HEK293 (cell line): Measurements from ENCODE around the gene HOXA4.

Source experiments
- CTCF ChIA-PET: fragments of 350-600 bp; formaldehyde crosslinking; extraction: SDS; loops from one replicate; lab custom pipeline; 2021; ENCODE audit warnings: antibody characterized with exemption; lab: Yijun Ruan, JAX
- POLR2A ChIA-PET: fragments of 300-600 bp; formaldehyde crosslinking; extraction: SDS; loops from one replicate; lab custom pipeline; 2020; ENCODE audit warnings: antibody characterized with exemption, inconsistent platforms; lab: Yijun Ruan, JAX
- H3K27ac ChIP-seq: fragments of 200-500 bp; sonication (Bioruptor generic); 2 replicates; pipeline ENCODE4 v1.5.1; 2014; ENCODE audit warnings: low read depth, low read length, control low read depth, inconsistent platforms; ENCODE audit errors: extremely low read depth
- H3K36me3 ChIP-seq, 2 experiments: fragments of 200-500 bp in 1 of 2; sonication (Bioruptor generic) in 1 of 2; 1 replicate in 1 of 2; 2 replicates in 1 of 2; pipeline ENCODE4 v1.5.1; 2014 to 2017; ENCODE audit warnings: inconsistent platforms in 2 of 2, low read length in 2 of 2; ENCODE audit not compliant: control insufficient read depth in 2 of 2, insufficient read depth in 1 of 2
- H3K4me1 ChIP-seq: fragments of 200-500 bp; sonication (Bioruptor generic); 2 replicates; pipeline ENCODE4 v1.5.1; 2014; ENCODE audit warnings: mild to moderate bottlenecking, low read length, inconsistent platforms; ENCODE audit not compliant: control insufficient read depth, insufficient read depth
- H3K4me3 ChIP-seq: 2 replicates; pipeline ENCODE4 v1.5.1; 2011; ENCODE audit warnings: low read depth, mild to moderate bottlenecking, control low read depth, low read length, moderate library complexity
- H3K9me3 ChIP-seq: fragments of 200-500 bp; sonication (Bioruptor generic); 2 replicates; pipeline ENCODE4 v1.5.1; 2014; ENCODE audit warnings: low read depth, low read length, inconsistent platforms; ENCODE audit not compliant: control insufficient read depth, insufficient read depth
- BCL11B ChIP-seq: fragments of 450-650 bp; formaldehyde crosslinking; IDR thresholded peaks from 2 replicates; pipeline ENCODE4 v1.5.1; 2016; ENCODE audit warnings: low read depth, missing biosample characterization, missing genetic modification characterization
- HIC1 ChIP-seq: fragments of 450-650 bp; formaldehyde crosslinking; IDR thresholded peaks from 2 replicates; pipeline ENCODE4 v1.5.1; 2016; ENCODE audit warnings: missing biosample characterization, missing genetic modification characterization
- PRDM2 ChIP-seq: fragments of 450-650 bp; formaldehyde crosslinking; IDR thresholded peaks from 2 replicates; pipeline ENCODE4 v1.5.1; 2016; ENCODE audit warnings: missing biosample characterization, missing genetic modification characterization, borderline replicate concordance
- SALL2 ChIP-seq: fragments of 450-650 bp; formaldehyde crosslinking; IDR thresholded peaks from 2 replicates; pipeline ENCODE4 v1.5.0; 2017; ENCODE audit warnings: missing biosample characterization, mild to moderate bottlenecking, missing genetic modification characterization, borderline replicate concordance
- SETDB1 ChIP-seq: IDR thresholded peaks from one replicate; pipeline ENCODE4 v1.6.1; 2017; ENCODE audit warnings: mild to moderate bottlenecking, low read length, moderate library complexity, mixed read lengths; ENCODE audit not compliant: insufficient read length
- SP2 ChIP-seq: fragments of 450-650 bp; formaldehyde crosslinking; IDR thresholded peaks from 2 replicates; pipeline ENCODE4 v1.5.1; 2016; ENCODE audit warnings: missing biosample characterization, missing genetic modification characterization
- TRIM28 ChIP-seq: IDR thresholded peaks from 2 replicates; pipeline ENCODE4 v1.6.1; 2011; ENCODE audit warnings: low read length, control low read depth, borderline replicate concordance
- YY1 ChIP-seq: fragments of 450-650 bp; formaldehyde crosslinking; IDR thresholded peaks from 2 replicates; pipeline ENCODE4 v1.5.1; 2018; ENCODE audit warnings: missing biosample characterization, missing genetic modification characterization
- ZBTB7A ChIP-seq: fragments of 450-650 bp; formaldehyde crosslinking; IDR thresholded peaks from 2 replicates; pipeline ENCODE4 v1.5.1; 2016; ENCODE audit warnings: low read depth, missing biosample characterization, missing genetic modification characterization
- ZEB2 ChIP-seq: fragments of 450-650 bp; formaldehyde crosslinking; IDR thresholded peaks from 2 replicates; pipeline ENCODE4 v1.5.1; 2016; ENCODE audit warnings: missing biosample characterization, missing genetic modification characterization
- ZFP37 ChIP-seq: fragments of 450-650 bp; formaldehyde crosslinking; IDR thresholded peaks from 2 replicates; pipeline ENCODE4 v1.5.1; 2016; ENCODE audit warnings: missing biosample characterization, missing genetic modification characterization
- ZNF157 ChIP-seq: fragments of 450-650 bp; formaldehyde crosslinking; IDR thresholded peaks from 2 replicates; pipeline ENCODE4 v1.5.1; 2016; ENCODE audit warnings: missing biosample characterization, missing genetic modification characterization
- ZNF175 ChIP-seq: fragments of 450-650 bp; formaldehyde crosslinking; IDR thresholded peaks from 2 replicates; pipeline ENCODE4 v1.5.1; 2016; ENCODE audit warnings: missing biosample characterization, missing genetic modification characterization
- ZNF19 ChIP-seq: fragments of 450-650 bp; formaldehyde crosslinking; IDR thresholded peaks from 2 replicates; pipeline ENCODE4; 2016; ENCODE audit warnings: missing biosample characterization, missing genetic modification characterization, low read depth
- ZNF214 ChIP-seq: fragments of 450-650 bp; formaldehyde crosslinking; IDR thresholded peaks from 2 replicates; pipeline ENCODE4 v1.5.1; 2017; ENCODE audit warnings: missing biosample characterization, mild to moderate bottlenecking, missing genetic modification characterization, borderline replicate concordance
- ZNF292 ChIP-seq: fragments of 450-650 bp; formaldehyde crosslinking; IDR thresholded peaks from 2 replicates; pipeline ENCODE4 v1.5.1; 2016; ENCODE audit warnings: low read depth, missing biosample characterization, missing genetic modification characterization, borderline replicate concordance
- ZNF473 ChIP-seq: fragments of 450-650 bp; formaldehyde crosslinking; IDR thresholded peaks from 2 replicates; pipeline ENCODE4 v1.5.1; 2017; ENCODE audit warnings: missing biosample characterization, missing genetic modification characterization
- ZNF571 ChIP-seq: fragments of 450-650 bp; formaldehyde crosslinking; IDR thresholded peaks from 2 replicates; pipeline ENCODE4 v1.5.0; 2017; ENCODE audit warnings: missing biosample characterization, missing genetic modification characterization
- ZNF692 ChIP-seq: fragments of 450-650 bp; formaldehyde crosslinking; IDR thresholded peaks from 2 replicates; pipeline ENCODE4 v1.5.1; 2016; ENCODE audit warnings: missing biosample characterization, missing genetic modification characterization
- ZSCAN16 ChIP-seq: fragments of 450-650 bp; formaldehyde crosslinking; IDR thresholded peaks from 2 replicates; pipeline ENCODE4 v1.5.1; 2016; ENCODE audit warnings: missing biosample characterization, missing genetic modification characterization
- ZSCAN18 ChIP-seq: fragments of 450-650 bp; formaldehyde crosslinking; IDR thresholded peaks from 2 replicates; pipeline ENCODE4 v1.5.1; 2016; ENCODE audit warnings: missing biosample characterization, missing genetic modification characterization

The HOXA4 gene

GRCh38 chr7:27101957-27102580 is 28.5 kb downstream of the HOXA4 start (continued):
- no peak for TF ChIP-seq YY1 (tag by site-specific recombination)
- TF ChIP-seq ZFP37 (tag by site-specific recombination), result no peak
- no peak for TF ChIP-seq ZNF157 (tag by site-specific recombination)

- Histone ChIP-seq H3K27ac (no peak overlapping the region), H3K36me3 (peaks cover 12 to 28% of the 10 kb centered on the region in 2 experiments), H3K9me3 (no peaks in the 10 kb centered on the region), H3K4me1 (peaks cover 7% of the 10 kb centered on the region; the same call in 1 of the 2 replicates), H3K4me3 (no peak overlapping the region)
- CTCF ChIA-PET, result no interaction called here
- TF ChIP-seq ZNF692 (no peak), TRIM28 (no peak), SALL2 (tag by site-specific recombination) (no peak), ZNF292 (tag by site-specific recombination) (no peak), ZSCAN18 (tag by site-specific recombination) (no peak), ZBTB7A (tag by site-specific recombination) (no peak), HIC1 (tag by site-specific recombination) (no peak), ZNF175 (tag by site-specific recombination) (no peak), ZNF571 (tag by site-specific recombination) (no peak), SETDB1 (no peak), SP2 (tag by site-specific recombination) (no peak), ZNF473 (tag by site-specific recombination) (no peak), ZEB2 (tag by site-specific recombination) (no peak), BCL11B (tag by site-specific recombination) (no peak), ZNF19 (no peak), PRDM2 (no peak), ZNF214 (tag by site-specific recombination) (no peak), ZSCAN16 (no peak)
- POLR2A ChIA-PET, result interaction anchor here (1.2 kb wide), 1 partner anchor 31 kb away, joined by 4 read pairs; no protein-coding TSS in a partner anchor
These were observed 29.2 kb downstream of the HOXA4 start for GRCh38 chr7:27101171-27101956.
